ENCODE measurements around the gene PTGDS. TPM values are rescaled to one million over a fixed set of nuclear protein-coding genes. Genes with fewer than 3 reads are reported as not detected.

The PTGDS gene
- total and polyA plus RNA-seq, 10 donors = 134 to 1,396 (median 412) TPM

DNA sequence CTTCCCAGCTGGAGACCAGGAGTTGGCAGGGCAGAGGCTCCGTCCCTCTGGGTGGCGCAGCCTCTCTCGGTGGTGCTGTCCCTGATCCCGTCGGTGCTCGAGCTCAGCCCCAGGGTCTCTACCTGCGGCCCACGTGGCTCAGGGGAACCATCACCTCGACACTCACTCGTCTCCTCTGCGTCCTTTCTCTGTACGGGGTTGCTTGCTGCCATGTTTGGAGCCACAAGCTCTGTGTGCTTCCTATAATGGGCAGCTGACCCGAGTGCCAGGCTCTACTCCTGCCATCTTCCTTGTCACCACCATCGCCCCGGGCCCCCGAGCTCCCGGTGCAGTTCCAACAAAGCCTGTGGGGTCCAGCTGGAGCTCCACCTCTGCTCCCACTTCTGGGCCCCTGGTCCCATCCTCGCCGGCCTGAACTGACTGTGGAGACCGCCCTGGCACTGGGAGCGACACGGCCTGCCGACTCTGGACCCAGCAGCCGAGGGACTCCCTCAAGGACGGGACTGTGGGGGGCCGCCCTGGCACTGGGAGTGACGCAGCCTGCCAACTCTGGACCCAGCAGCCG is 37.8 kb upstream of the PTGDS start:
- no peaks in the 10 kb centered on the region for H3K9me3 ChIP-seq
- peaks cover 21 to 80% (median 56%) of the 10 kb centered on the region in 6 donors for H3K4me1 ChIP-seq
- H3K36me3 ChIP-seq = peaks cover 7 to 56% (median 39%) of the 10 kb centered on the region in 6 donors
- no peak overlapping the region for H3K4me3 ChIP-seq
- no peaks in the 10 kb centered on the region for H3K27me3 ChIP-seq (replicated peaks in 1 of 7)
- intact Hi-C loops (cut with DNase I; ENCODE audit: low total_unique reads) = no loop called here
- WGBS, 5 donors = 82 to 94% (median 88%) methylated on average over 17 to 28 of the region's 28 CpGs
- H3K27ac ChIP-seq = peak overlapping the region in 5 of 8 donors; percentile 11 to 97 (median 72)
- TF ChIP-seq, protein P1, sequence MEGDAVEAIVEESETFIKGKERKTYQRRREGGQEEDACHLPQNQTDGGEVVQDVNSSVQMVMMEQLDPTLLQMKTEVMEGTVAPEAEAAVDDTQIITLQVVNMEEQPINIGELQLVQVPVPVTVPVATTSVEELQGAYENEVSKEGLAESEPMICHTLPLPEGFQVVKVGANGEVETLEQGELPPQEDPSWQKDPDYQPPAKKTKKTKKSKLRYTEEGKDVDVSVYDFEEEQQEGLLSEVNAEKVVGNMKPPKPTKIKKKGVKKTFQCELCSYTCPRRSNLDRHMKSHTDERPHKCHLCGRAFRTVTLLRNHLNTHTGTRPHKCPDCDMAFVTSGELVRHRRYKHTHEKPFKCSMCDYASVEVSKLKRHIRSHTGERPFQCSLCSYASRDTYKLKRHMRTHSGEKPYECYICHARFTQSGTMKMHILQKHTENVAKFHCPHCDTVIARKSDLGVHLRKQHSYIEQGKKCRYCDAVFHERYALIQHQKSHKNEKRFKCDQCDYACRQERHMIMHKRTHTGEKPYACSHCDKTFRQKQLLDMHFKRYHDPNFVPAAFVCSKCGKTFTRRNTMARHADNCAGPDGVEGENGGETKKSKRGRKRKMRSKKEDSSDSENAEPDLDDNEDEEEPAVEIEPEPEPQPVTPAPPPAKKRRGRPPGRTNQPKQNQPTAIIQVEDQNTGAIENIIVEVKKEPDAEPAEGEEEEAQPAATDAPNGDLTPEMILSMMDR (IDR thresholded peaks at IDR 0.05 in 8 of 11, conservative IDR thresholded peaks at IDR 0.05 in 3 of 11) = no peak
- TF ChIP-seq POLR2A (IDR thresholded peaks at IDR 0.05) (no peak), POLR2AphosphoS5 (IDR thresholded peaks at IDR 0.05) (peak; percentile 23 to 63 (median 51))
- DNase-seq = no peak

DNA sequence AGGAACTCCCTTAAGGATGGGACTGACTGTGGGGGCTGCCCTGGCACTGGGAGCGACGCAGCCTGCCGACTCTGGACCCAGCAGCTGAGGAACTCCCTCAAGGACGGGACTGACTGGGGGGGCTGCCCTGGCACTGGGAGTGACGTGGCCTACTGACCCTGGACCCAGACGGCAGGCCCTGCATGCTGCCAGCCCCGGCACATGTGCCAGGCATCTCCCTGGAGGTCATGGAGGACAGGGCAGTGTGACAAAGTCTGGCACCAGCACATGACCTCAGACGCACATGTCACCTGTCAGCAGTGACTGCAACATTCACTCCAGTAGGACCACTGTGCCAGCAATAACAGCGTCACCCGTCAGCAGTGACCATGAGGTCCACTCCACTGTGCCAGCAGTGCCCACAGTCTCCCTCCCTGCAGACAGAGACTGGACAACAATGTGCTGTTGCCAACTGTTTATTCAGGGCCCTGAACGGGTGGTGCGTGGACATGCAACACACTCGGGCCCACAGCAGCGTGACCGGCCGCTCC is 37.2 kb upstream of the PTGDS start:
- WGBS, 5 donors = 71 to 89% (median 82%) methylated on average over 11 to 16 of the region's 16 CpGs
- Histone ChIP-seq H3K4me3 (peak overlapping the region in 1 of 8 donors; percentile 0), H3K4me1 (peaks cover 21 to 85% (median 59%) of the 10 kb centered on the region in 6 donors), H3K27ac (peak overlapping the region in 5 of 8 donors; percentile 11 to 97 (median 72)), H3K27me3 (replicated peaks in 1 of 7) (no peaks in the 10 kb centered on the region), H3K9me3 (no peaks in the 10 kb centered on the region), H3K36me3 (peaks cover 7 to 56% (median 39%) of the 10 kb centered on the region in 6 donors)
- TF ChIP-seq POLR2A (IDR thresholded peaks at IDR 0.05) = no peak
- TF ChIP-seq POLR2AphosphoS5 (IDR thresholded peaks at IDR 0.05) = peak; percentile 38 to 49 (median 45)
- intact Hi-C loops (cut with DNase I; ENCODE audit: low total_unique reads) = loop anchor here (10.0 kb wide), 3 partner anchors 55 to 95 kb away; partner anchors contain the start of genes AJM1, FUT7, PHPT1 and TRAF2
- no peak for DNase-seq

DNA sequence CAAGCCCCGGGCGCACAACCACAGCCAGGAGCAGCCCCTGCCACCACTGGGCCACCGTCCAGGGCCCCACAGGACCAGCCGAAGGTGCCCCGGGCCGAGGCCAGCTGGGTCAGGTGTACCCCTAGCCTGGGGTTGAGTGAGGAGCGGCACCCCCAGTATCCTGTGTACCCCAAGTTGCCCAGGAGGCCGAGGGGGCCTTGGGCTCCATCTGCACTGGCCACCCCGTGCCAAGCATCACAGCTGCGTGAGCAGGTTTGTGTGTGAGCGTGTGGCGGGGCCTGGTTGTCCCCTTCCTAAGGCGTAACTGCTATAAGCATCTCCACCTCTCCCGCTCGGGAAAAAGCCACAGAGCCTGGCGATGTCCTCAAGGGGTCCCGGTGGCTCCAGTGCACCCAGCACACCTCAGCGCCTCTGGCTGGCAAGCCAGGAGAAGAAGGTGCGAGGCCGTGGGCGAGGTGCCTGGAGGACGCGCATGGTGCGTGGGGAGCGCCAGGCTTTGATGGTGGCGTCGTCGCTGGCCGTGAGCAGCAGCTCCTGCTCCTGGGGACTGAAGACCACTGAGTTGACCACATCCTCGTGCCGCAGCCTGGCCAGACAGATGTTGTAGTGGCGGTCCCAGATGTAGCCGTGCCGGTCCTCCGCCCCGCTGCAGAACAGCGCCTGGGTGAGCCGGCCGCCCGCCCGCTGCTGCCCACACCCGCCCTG is 36.6 kb upstream of the PTGDS start:
- Histone ChIP-seq H3K36me3 (peaks cover 7 to 56% (median 39%) of the 10 kb centered on the region in 6 donors), H3K27me3 (replicated peaks in 1 of 7) (no peaks in the 10 kb centered on the region), H3K4me3 (peak overlapping the region in 1 of 8 donors; percentile 0), H3K4me1 (peaks cover 21 to 88% (median 64%) of the 10 kb centered on the region in 6 donors), H3K9me3 (no peaks in the 10 kb centered on the region), H3K27ac (peak overlapping the region in 4 of 8 donors; percentile 11 to 97 (median 60))
- intact Hi-C loops (cut with DNase I; ENCODE audit: low total_unique reads) = loop anchor here (10.0 kb wide), 3 partner anchors 56 to 96 kb away; partner anchors contain the start of genes AJM1, FUT7, PHPT1 and TRAF2
- WGBS, 5 donors = 94 to 97% (median 95%) methylated on average over 29 to 42 of the region's 42 CpGs
- TF ChIP-seq, protein P1 (IDR thresholded peaks at IDR 0.05 in 8 of 11, conservative IDR thresholded peaks at IDR 0.05 in 3 of 11) = no peak
- TF ChIP-seq POLR2AphosphoS5 (IDR thresholded peaks at IDR 0.05) (peak in 1 of 3 donors; percentile 67), POLR2A (IDR thresholded peaks at IDR 0.05) (no peak)
- peak; percentile 77 for DNase-seq

DNA sequence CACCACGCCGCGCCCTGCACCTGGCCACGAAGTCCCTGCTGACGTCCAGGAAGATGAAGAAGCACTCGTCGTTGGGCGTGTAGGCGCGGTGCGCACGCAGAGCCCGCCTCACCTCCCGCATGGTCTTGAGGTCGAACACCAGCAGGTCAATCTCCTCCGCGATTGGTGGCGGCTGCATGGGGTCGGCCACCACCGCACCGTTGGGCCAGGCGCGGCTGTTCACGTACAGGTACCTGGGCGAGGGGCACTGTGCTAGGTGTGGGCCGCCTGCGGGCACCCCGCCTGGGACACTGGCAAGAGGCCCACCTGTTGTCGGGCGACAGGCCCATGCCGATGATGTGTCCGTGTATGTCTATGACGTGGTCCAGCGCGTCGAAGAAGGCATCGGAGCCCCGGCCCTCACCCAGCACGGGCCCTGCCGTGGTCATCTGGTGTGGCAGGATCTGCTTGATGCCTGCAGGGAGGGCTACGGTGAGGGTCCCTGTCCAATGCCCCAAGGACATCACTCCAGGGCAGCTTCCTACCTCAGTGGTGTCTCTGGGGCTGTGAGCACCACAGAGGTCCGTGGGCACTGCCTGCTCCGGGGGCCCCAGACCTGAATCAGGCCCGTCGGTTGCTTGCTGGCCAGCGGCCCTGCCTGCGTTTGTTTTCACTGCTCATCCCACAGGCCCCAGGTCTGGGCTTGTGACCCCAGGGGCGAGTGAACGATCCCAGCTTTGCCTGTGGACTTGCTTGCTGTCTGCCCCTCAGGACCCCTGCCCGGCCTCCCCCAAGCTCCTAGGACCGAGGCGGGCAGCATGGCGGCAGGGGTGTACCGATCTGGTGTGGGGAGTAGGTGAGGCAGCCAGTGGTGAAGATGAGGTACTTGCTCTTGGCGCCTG is 35.8 kb upstream of the PTGDS start:
- H3K27ac ChIP-seq = peak overlapping the region in 2 of 8 donors; percentile 72 to 97
- intact Hi-C loops (cut with DNase I; ENCODE audit: low total_unique reads) = loop anchor here (10.0 kb wide), 3 partner anchors 57 to 97 kb away; partner anchors contain the start of genes AJM1, FUT7, PHPT1 and TRAF2
- DNase-seq = peak; percentile 80
- H3K4me1 ChIP-seq = peaks cover 21 to 92% (median 64%) of the 10 kb centered on the region in 6 donors
- peaks cover 7 to 56% (median 39%) of the 10 kb centered on the region in 6 donors for H3K36me3 ChIP-seq
- no peak overlapping the region for H3K4me3 ChIP-seq
- no peaks in the 10 kb centered on the region for H3K9me3 ChIP-seq
- TF ChIP-seq POLR2AphosphoS5 (IDR thresholded peaks at IDR 0.05) = peak in 2 of 3 donors; percentile 29 to 57
- no peak for TF ChIP-seq POLR2A (IDR thresholded peaks at IDR 0.05)
- TF ChIP-seq, protein P1 (IDR thresholded peaks at IDR 0.05 in 8 of 11, conservative IDR thresholded peaks at IDR 0.05 in 3 of 11) = no peak
- H3K27me3 ChIP-seq (replicated peaks in 1 of 7) = no peaks in the 10 kb centered on the region
- WGBS, 5 donors = 91 to 96% (median 95%) methylated on average over 18 to 55 of the region's 55 CpGs
